ENCODE data around the gene UROC1. TPM values are rescaled to one million over a fixed set of nuclear protein-coding genes. Genes with fewer than 3 reads are reported as not detected.

UROC1 gene
- total RNA-seq, 4 donors from 2014 or later = not detected

GRCh38 chr3:126477061-126477380, 40.6 kb downstream of the UROC1 start:
- H3K4me3 ChIP-seq = no peak overlapping the region
- H3K9me3 ChIP-seq = no peaks in the 10 kb centered on the region
- no peaks in the 10 kb centered on the region for H3K27me3 ChIP-seq
- WGBS = 64% methylated on average over 4 of the region's 4 CpGs
- TF ChIP-seq POLR2A (IDR thresholded peaks at IDR 0.05) = no peak
- no peak for TF ChIP-seq EP300 (IDR thresholded peaks at IDR 0.05)
- TF ChIP-seq CTCF (IDR thresholded peaks at IDR 0.05) = no peak
- H3K4me1 ChIP-seq = peaks cover 40% of the 10 kb centered on the region
- no peak overlapping the region for H3K27ac ChIP-seq
- peak in 1 of 2 donors; percentile 49 for DNase-seq (ENCODE audit: low spot score in 2 of 2)
- H3K36me3 ChIP-seq = no peaks in the 10 kb centered on the region

- 38% methylated on average over 22 of the region's 66 CpGs for WGBS
- TF ChIP-seq POLR2A (IDR thresholded peaks at IDR 0.05) (no peak), POLR2AphosphoS5 (IDR thresholded peaks at IDR 0.05) (peak in 1 of 3 donors; percentile 27), EP300 (IDR thresholded peaks at IDR 0.05) (no peak), CTCF (IDR thresholded peaks at IDR 0.05) (no peak)
- H3K27ac ChIP-seq = peak overlapping the region; percentile 93
These were observed 41.2 kb downstream of the UROC1 start for GRCh38 chr3:126476166-126477060.

GRCh38 chr3:126475413-126476114, 42.0 kb downstream of the UROC1 start, which contains the start of gene ZXDC:
TSS of gene ZXDC (minus strand) at chr3:126475891. CDS start at chr3:126475865, 26 bp downstream.
- no CpG with 5 or more reads among the region's 112 CpGs for WGBS
- DNase-seq (ENCODE audit: low spot score in 2 of 2) = peak; percentile 95
- Histone ChIP-seq H3K36me3 (peaks cover 5% of the 10 kb centered on the region), H3K4me1 (peaks cover 49% of the 10 kb centered on the region), H3K27ac (peak within 1 kb of the TSS; percentile 93), H3K9me3 (no peaks in the 10 kb centered on the region), H3K4me3 (peak within 1 kb of the TSS; percentile 68), H3K27me3 (no peaks in the 10 kb centered on the region)
- peak; percentile 81 to 86 for TF ChIP-seq POLR2A (IDR thresholded peaks at IDR 0.05)
- TF ChIP-seq CTCF (IDR thresholded peaks at IDR 0.05) = peak; percentile 19 to 52
- no peak for TF ChIP-seq EP300 (IDR thresholded peaks at IDR 0.05)
- TF ChIP-seq POLR2AphosphoS5 (IDR thresholded peaks at IDR 0.05) = peak in 1 of 3 donors; percentile 13

More at GRCh38 chr3:126476166-126477060, 41.2 kb downstream of the UROC1 start:
- peak; percentile 86 to 87 for DNase-seq (ENCODE audit: low spot score in 2 of 2)
- H3K27me3 ChIP-seq = no peaks in the 10 kb centered on the region
- H3K4me1 ChIP-seq = peaks cover 46% of the 10 kb centered on the region
- H3K9me3 ChIP-seq = no peaks in the 10 kb centered on the region
- H3K36me3 ChIP-seq = no peaks in the 10 kb centered on the region
- H3K4me3 ChIP-seq = peak overlapping the region; percentile 68

DNA sequence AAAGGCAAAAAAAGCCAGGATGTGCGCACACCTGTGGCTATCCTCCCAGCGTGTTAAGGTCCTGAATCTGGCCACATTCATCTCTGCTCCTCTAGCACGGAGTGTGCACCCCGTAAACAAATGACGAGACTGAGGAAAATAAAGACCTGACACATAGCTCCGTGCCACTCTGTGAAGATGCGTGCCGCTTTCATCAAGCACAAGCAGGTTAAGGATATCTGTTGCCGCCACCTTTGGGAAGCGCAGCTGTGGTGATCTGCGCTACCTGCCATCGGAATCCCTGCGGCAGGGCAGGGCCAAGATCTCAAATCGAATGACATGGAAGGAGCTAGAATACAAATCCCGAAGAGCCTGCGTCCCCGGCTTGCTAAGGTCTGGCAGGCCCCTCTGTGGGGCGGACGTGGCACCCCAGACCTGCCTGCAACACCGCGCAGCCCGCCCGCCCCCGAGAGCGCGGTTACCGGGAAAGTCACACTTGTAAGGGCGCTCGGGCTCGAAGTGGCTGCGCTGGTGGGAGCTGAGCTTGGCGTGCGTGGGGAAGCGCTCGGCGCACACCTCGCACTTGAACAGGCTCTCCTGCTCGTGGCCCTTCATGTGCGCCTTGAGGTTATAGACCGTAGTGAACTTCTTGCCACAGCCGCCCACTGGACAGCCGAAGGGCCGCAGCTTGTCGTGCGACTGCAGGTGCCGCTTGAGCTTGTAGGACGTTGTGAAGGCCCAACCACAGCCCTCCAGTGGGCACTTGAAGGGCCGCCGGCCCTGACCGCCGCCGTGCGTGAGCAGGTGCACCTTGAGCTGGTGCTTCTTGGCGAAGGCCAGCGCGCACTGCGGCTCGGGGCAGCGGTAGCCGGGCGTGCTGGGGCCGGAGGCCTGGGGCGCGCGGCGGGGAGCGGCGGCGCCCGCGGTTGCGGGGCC, 42.8 kb downstream of the UROC1 start:
- peak overlapping the region; percentile 93 for H3K27ac ChIP-seq
- no peaks in the 10 kb centered on the region for H3K9me3 ChIP-seq
- 18% methylated on average over 24 of the region's 72 CpGs for WGBS
- H3K4me3 ChIP-seq = peak overlapping the region; percentile 68
- peaks cover 13% of the 10 kb centered on the region for H3K36me3 ChIP-seq
- no peaks in the 10 kb centered on the region for H3K27me3 ChIP-seq
- peak in 1 of 2 donors; percentile 75 for DNase-seq (ENCODE audit: low spot score in 2 of 2)
- H3K4me1 ChIP-seq = peaks cover 49% of the 10 kb centered on the region
- TF ChIP-seq EP300 (IDR thresholded peaks at IDR 0.05) (no peak), CTCF (IDR thresholded peaks at IDR 0.05) (no peak), POLR2A (IDR thresholded peaks at IDR 0.05) (no peak), POLR2AphosphoS5 (IDR thresholded peaks at IDR 0.05) (no peak)
